Fibroblast of lung (primary cell): ENCODE data around the gene PALB2. TPM values are rescaled to one million over a fixed set of nuclear protein-coding genes. Genes with fewer than 3 reads are reported as not detected.

Experiments
- DNase-seq, 2 donors: peaks; one replicate each; pipeline versions ENCODE4 v3.0.0 to v3.0.0-alpha.2; 2010; ENCODE audit warnings: low read depth in 2 of 2
- H2AFZ ChIP-seq: 2 replicates; pipeline ENCODE4 v1.5.1; 2012; ENCODE audit warnings: low read length, control low read depth, inconsistent platforms
- H3K27ac ChIP-seq: 2 replicates; pipeline ENCODE4 v1.5.1; 2011; ENCODE audit warnings: low read length, control low read depth; ENCODE audit not compliant: insufficient read depth
- H3K27me3 ChIP-seq: 2 replicates; pipeline ENCODE4 v1.5.1; 2011; ENCODE audit warnings: mild to moderate bottlenecking, low read length; ENCODE audit not compliant: control insufficient read depth, insufficient read depth
- H3K36me3 ChIP-seq: 2 replicates; pipeline ENCODE4 v1.5.1; 2011; ENCODE audit warnings: low read length; ENCODE audit not compliant: control insufficient read depth, insufficient read depth
- H3K4me1 ChIP-seq: 2 replicates; pipeline ENCODE4 v1.5.1; 2011; ENCODE audit warnings: low read length; ENCODE audit not compliant: control insufficient read depth, insufficient read depth; ENCODE audit errors: extremely low read depth
- H3K4me2 ChIP-seq: 2 replicates; pipeline ENCODE4 v1.5.1; 2011; ENCODE audit warnings: low read length, control low read depth; ENCODE audit not compliant: insufficient read depth; ENCODE audit errors: extremely low read depth
- H3K4me3 ChIP-seq, 4 experiments: fragments of 200-600 bp in 1 of 4; sonication (generic) in 1 of 4; replicated peaks in 1 of 4; 2 replicates each; pipeline ENCODE4 v1.5.1; 2011 to 2016; ENCODE audit warnings: low read length in 4 of 4, low read depth in 3 of 4, mild to moderate bottlenecking in 3 of 4, control low read depth in 2 of 4, inconsistent platforms in 1 of 4, mixed read lengths in 1 of 4; ENCODE audit not compliant: insufficient read depth in 1 of 4; ENCODE audit errors: control extremely low read depth in 1 of 4
- H3K79me2 ChIP-seq: 2 replicates; pipeline ENCODE4 v1.5.1; 2012; ENCODE audit warnings: mild to moderate bottlenecking, low read length, inconsistent platforms; ENCODE audit not compliant: control insufficient read depth, insufficient read depth
- H3K9ac ChIP-seq: 2 replicates; pipeline ENCODE4 v1.5.1; 2011; ENCODE audit warnings: mild to moderate bottlenecking, low read length, control low read depth; ENCODE audit not compliant: insufficient read depth
- H3K9me3 ChIP-seq: 2 replicates; pipeline ENCODE4 v1.5.1; 2012; ENCODE audit warnings: low read depth, low read length; ENCODE audit not compliant: control insufficient read depth, insufficient read depth
- H4K20me1 ChIP-seq: 2 replicates; pipeline ENCODE4 v1.5.1; 2011; ENCODE audit warnings: low read length; ENCODE audit not compliant: control insufficient read depth, insufficient read depth; ENCODE audit errors: extremely low read depth
- EZH2 ChIP-seq: IDR thresholded peaks from 2 replicates; pipeline ENCODE4 v1.5.1; 2012; ENCODE audit warnings: low read length, control low read depth, mild to moderate bottlenecking; ENCODE audit errors: missing control alignments
- polyA plus RNA-seq, 2 donors: library from polyadenylated mRNA; depleted of rRNA in 1 of 2; stranded (reverse) in 1 of 2; unstranded in 1 of 2; fragments of >200 nt; gene quantifications; 2 replicates each; pipeline ENCODE4 v1.2.1, GENCODE V29; 2011 to 2012; ENCODE audit warnings: missing spikeins in 1 of 2
- total RNA-seq: library from RNA; depleted of rRNA; stranded (reverse); fragments of >200 nt; gene quantifications from 2 replicates; pipeline ENCODE4 v1.2.1, GENCODE V29; 2014
- TF ChIP-seq, protein P1 (sequence below), 2 donors: IDR thresholded peaks in 1 of 2; conservative IDR thresholded peaks in 1 of 2; 1 replicate in 1 of 2; 2 replicates in 1 of 2; pipeline ENCODE4 v1.5.1; 2011 to 2012; ENCODE audit warnings: low read length in 2 of 2, control low read depth in 1 of 2, inconsistent platforms in 1 of 2, low read depth in 1 of 2, mild to moderate bottlenecking in 1 of 2

The PALB2 gene
- total and polyA plus RNA-seq, 2 donors (not counting 1 experiment from before 2014, with no cell fraction given), result 7.7 to 8.1 TPM

GRCh38 chr16:23570992-23571632 is 70.0 kb downstream of the PALB2 start:
- Histone ChIP-seq H4K20me1 (no peaks in the 10 kb centered on the region), H2AFZ (no peak overlapping the region), H3K4me3 (no peak overlapping the region), H3K79me2 (no peaks in the 10 kb centered on the region), H3K27ac (no peak overlapping the region), H3K9me3 (no peaks in the 10 kb centered on the region), H3K9ac (no peak overlapping the region), H3K27me3 (no peaks in the 10 kb centered on the region), H3K36me3 (peaks cover 10% of the 10 kb centered on the region), H3K4me2 (no peak overlapping the region), H3K4me1 (no peaks in the 10 kb centered on the region)
- TF ChIP-seq, protein P1, sequence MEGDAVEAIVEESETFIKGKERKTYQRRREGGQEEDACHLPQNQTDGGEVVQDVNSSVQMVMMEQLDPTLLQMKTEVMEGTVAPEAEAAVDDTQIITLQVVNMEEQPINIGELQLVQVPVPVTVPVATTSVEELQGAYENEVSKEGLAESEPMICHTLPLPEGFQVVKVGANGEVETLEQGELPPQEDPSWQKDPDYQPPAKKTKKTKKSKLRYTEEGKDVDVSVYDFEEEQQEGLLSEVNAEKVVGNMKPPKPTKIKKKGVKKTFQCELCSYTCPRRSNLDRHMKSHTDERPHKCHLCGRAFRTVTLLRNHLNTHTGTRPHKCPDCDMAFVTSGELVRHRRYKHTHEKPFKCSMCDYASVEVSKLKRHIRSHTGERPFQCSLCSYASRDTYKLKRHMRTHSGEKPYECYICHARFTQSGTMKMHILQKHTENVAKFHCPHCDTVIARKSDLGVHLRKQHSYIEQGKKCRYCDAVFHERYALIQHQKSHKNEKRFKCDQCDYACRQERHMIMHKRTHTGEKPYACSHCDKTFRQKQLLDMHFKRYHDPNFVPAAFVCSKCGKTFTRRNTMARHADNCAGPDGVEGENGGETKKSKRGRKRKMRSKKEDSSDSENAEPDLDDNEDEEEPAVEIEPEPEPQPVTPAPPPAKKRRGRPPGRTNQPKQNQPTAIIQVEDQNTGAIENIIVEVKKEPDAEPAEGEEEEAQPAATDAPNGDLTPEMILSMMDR (conservative IDR thresholded peaks at IDR 0.05 in 1 of 2, IDR thresholded peaks at IDR 0.05 in 1 of 2; ENCODE audit: low read depth in 1 of 2, low read length in 2 of 2), result no peak
- no peak for TF ChIP-seq EZH2
- DNase-seq, result no peak

DNA sequence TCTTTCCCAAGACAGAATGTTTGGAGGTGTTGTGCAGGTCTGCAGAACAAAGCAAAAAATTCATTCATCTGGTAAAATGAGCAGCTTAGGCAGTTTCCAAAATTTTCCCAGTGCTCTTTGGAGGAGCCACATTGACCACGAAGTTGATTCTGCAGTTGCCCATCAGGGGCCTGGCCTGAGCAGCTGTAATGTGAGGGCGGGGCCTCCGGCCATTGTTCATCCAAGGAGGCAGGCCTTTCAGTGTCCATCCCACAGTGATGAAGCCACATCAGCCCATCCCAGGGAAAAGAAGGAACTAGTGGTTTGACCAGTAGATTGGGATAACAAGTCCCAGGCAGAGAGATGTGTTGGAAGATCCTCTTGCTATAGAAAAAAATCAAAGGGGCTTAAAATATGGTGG is 73.5 kb downstream of the PALB2 start:
- Histone ChIP-seq H3K36me3 (peaks cover 14% of the 10 kb centered on the region), H3K4me3 (no peak overlapping the region), H3K27me3 (no peaks in the 10 kb centered on the region), H3K9ac (no peak overlapping the region), H2AFZ (no peak overlapping the region), H3K4me1 (no peaks in the 10 kb centered on the region), H3K79me2 (no peaks in the 10 kb centered on the region), H3K27ac (no peak overlapping the region), H4K20me1 (no peaks in the 10 kb centered on the region), H3K4me2 (no peak overlapping the region), H3K9me3 (no peaks in the 10 kb centered on the region)
- no peak for TF ChIP-seq EZH2
- TF ChIP-seq, protein P1 (conservative IDR thresholded peaks at IDR 0.05 in 1 of 2, IDR thresholded peaks at IDR 0.05 in 1 of 2; ENCODE audit: low read depth in 1 of 2, low read length in 2 of 2), result no peak
- no peak for DNase-seq

DNA sequence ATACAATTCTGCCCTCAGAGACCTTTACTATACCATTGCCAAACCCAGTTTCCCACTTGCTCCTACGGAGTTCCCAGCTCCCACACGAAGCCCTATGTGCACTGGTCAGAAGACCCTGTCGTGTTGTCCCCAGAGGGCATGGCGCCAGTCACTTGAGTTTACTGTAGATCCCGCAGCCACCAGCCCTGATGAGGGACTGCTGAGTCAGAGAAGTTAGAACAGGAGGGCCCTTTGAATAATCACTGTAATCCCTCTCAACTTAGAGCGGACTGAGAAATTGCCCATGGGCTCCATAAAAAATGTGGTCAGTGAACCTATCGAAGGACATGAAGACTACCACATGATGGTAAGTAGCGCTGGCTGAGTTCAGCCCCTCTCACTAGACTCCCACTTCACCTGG is 74.4 kb downstream of the PALB2 start:
- H3K27me3 ChIP-seq, result no peaks in the 10 kb centered on the region
- no peak overlapping the region for H3K4me2 ChIP-seq
- TF ChIP-seq, protein P1 (conservative IDR thresholded peaks at IDR 0.05 in 1 of 2, IDR thresholded peaks at IDR 0.05 in 1 of 2; ENCODE audit: low read depth in 1 of 2, low read length in 2 of 2), result no peak
- TF ChIP-seq EZH2, result no peak
- H3K36me3 ChIP-seq, result peaks cover 15% of the 10 kb centered on the region
- no peak overlapping the region for H3K9ac ChIP-seq
- H4K20me1 ChIP-seq, result no peaks in the 10 kb centered on the region
- no peak for DNase-seq
- no peaks in the 10 kb centered on the region for H3K4me1 ChIP-seq
- no peak overlapping the region for H3K27ac ChIP-seq
- no peaks in the 10 kb centered on the region for H3K79me2 ChIP-seq
- H3K9me3 ChIP-seq, result no peaks in the 10 kb centered on the region
- H2AFZ ChIP-seq, result no peak overlapping the region
- H3K4me3 ChIP-seq, result no peak overlapping the region
